ENCODE data around the gene MLIP. TPM values are rescaled to one million over a fixed set of nuclear protein-coding genes. Genes with fewer than 3 reads are reported as not detected.

The MLIP gene
- total and polyA plus RNA-seq, 2 of the 13 experiments (the other 11 are each of a cell fraction or from before 2014, with no cell fraction given) = 0.08 to 0.33 TPM

GRCh38 chr6:54289426-54289825 lies 178.2 kb downstream of the MLIP start:
- DNase-seq (ENCODE audit: low spot score) (no peak), FAIRE-seq (no peak), ATAC-seq (no peak)
- Histone ChIP-seq H3K27ac (ENCODE audit: extremely low read length, insufficient read depth, low read length) (no peak overlapping the region), H3K79me2 (ENCODE audit: insufficient read depth, low read length) (no peaks in the 10 kb centered on the region), H3K4me1 (ENCODE audit: insufficient read depth, low read length) (peaks cover 2% of the 10 kb centered on the region; the same call in 1 of the 2 replicates), H3K9ac (ENCODE audit: insufficient read depth, low read depth, low read length) (no peak overlapping the region), H2AFZ (ENCODE audit: low read length) (no peak overlapping the region), H3K9me3 (ENCODE audit: low read length) (no peaks in the 10 kb centered on the region), H3K36me3 (replicated peaks in 1 of 2; ENCODE audit: control insufficient read depth in 1 of 2, insufficient read depth in 2 of 2, low read length in 2 of 2) (no peaks in the 10 kb centered on the region), H3K4me2 (ENCODE audit: low read depth, low read length) (no peak overlapping the region), H4K20me1 (ENCODE audit: insufficient read depth, low read length) (no peaks in the 10 kb centered on the region), H3K27me3 (ENCODE audit: control insufficient read depth in 1 of 2, insufficient read depth in 2 of 2, low read length in 2 of 2) (no peaks in the 10 kb centered on the region), H3K4me3 (replicated peaks in 1 of 3; ENCODE audit: insufficient read depth in 1 of 3, low read depth in 2 of 3, low read length in 3 of 3) (no peak overlapping the region)
- intact Hi-C loops (cut with micrococcal nuclease; ENCODE audit: unreplicated experiment) (no loop called here), in situ Hi-C loops (cut with HindIII; ENCODE audit: extremely low pct_ligation_motif_present, low pct_unique_long_range_greater_than_20kb) (no loop called here)
- TF ChIP-seq CBX5 (CRISPR knock-in tag; IDR thresholded peaks at IDR 0.05; ENCODE audit: borderline replicate concordance) = no peak
- TF ChIP-seq ZNF678 (CRISPR knock-in tag; IDR thresholded peaks at IDR 0.05) = no peak
- no peak for TF ChIP-seq GMEB1 (CRISPR knock-in tag; IDR thresholded peaks at IDR 0.05; ENCODE audit: borderline replicate concordance)
- TF ChIP-seq ELF3 (CRISPR knock-in tag; IDR thresholded peaks at IDR 0.05) = no peak
- TF ChIP-seq TSC22D2 (CRISPR knock-in tag; IDR thresholded peaks at IDR 0.05; ENCODE audit: borderline replicate concordance) = no peak
- no peak for TF ChIP-seq ARID3A (IDR thresholded peaks at IDR 0.05; ENCODE audit: low read depth, low read length)
- no peak for TF ChIP-seq ZNF784 (CRISPR knock-in tag; IDR thresholded peaks at IDR 0.05; ENCODE audit: borderline replicate concordance)
- no peak for TF ChIP-seq SRY (CRISPR knock-in tag; IDR thresholded peaks at IDR 0.05)
- TF ChIP-seq MEIS1 (CRISPR knock-in tag; IDR thresholded peaks at IDR 0.05; ENCODE audit: borderline replicate concordance) = no peak
- TF ChIP-seq ZNF30 (CRISPR knock-in tag; IDR thresholded peaks at IDR 0.05) = no peak
- no TSS peak for BruUV-seq (replicated peaks)
- WGBS (ENCODE audit: low lambda C conversion rate) = 21% methylated on average over 4 of the region's 4 CpGs
- CTCF ChIA-PET (ENCODE audit: low intra/inter-chr PET ratio, low total read pairs) = no interaction called here
- POLR2A ChIA-PET = no interaction called here
